HepG2 (cell line): ENCODE measurements around the gene UCP1. TPM values are rescaled to one million over a fixed set of nuclear protein-coding genes. Genes with fewer than 3 reads are reported as not detected.

Experiments used
- ATAC-seq: fragments of 200-7000 bp; cut with Tn5 transposase; 3 replicates; pipeline ENCODE4 v1.9.1; 2020; ENCODE audit warnings: mild to moderate bottlenecking, moderate library complexity
- BruUV-seq: library from RNA; stranded (reverse); fragments of 400-500 nt; replicated peaks from 2 replicates; lab custom pipeline; 2021; lab: Mats Ljungman, UMichigan
- CTCF ChIA-PET: fragments of 300-600 bp; formaldehyde crosslinking; extraction: SDS; loops from one replicate; lab custom pipeline; 2021; ENCODE audit warnings: low total read pairs, inconsistent platforms, low intra/inter-chr PET ratio; lab: Yijun Ruan, JAX
- POLR2A ChIA-PET: fragments of 350-600 bp; sonication (Branson Sonifier 250); formaldehyde crosslinking; loops from one replicate; lab custom pipeline; 2020; ENCODE audit warnings: antibody characterized with exemption, inconsistent platforms; lab: Yijun Ruan, JAX
- DNase-seq: peaks from one replicate; pipeline ENCODE4 v3.0.0-alpha.2; 2015; ENCODE audit warnings: low spot score
- FAIRE-seq: peaks from 3 replicates; lab custom pipeline; 2011; peaks lifted over from hg19 to GRCh38; lab: Jason Lieb, UNC
- H2AFZ ChIP-seq: one replicate; pipeline ENCODE4 v1.6.1; 2011; ENCODE audit warnings: low read length, inconsistent platforms
- H3K27ac ChIP-seq: fragments of 300-600 bp; 3 replicates; pipeline ENCODE4 v1.8.0; 2011; ENCODE audit warnings: mixed run types, mild to moderate bottlenecking, mixed read lengths, low read length, inconsistent platforms; ENCODE audit not compliant: insufficient read depth; ENCODE audit errors: extremely low read length
- H3K27me3 ChIP-seq, 2 experiments: fragments of 200-600 bp in 1 of 2; 2 replicates in 1 of 2; 3 replicates in 1 of 2; pipeline versions ENCODE4 v1.6.0 to v1.8.0; 2011; ENCODE audit warnings: low read length in 2 of 2, mild to moderate bottlenecking in 2 of 2, moderate library complexity in 2 of 2, inconsistent platforms in 1 of 2; ENCODE audit not compliant: insufficient read depth in 2 of 2, control insufficient read depth in 1 of 2
- H3K36me3 ChIP-seq, 2 experiments: fragments of 200-600 bp in 1 of 2; replicated peaks in 1 of 2; 2 replicates in 1 of 2; 3 replicates in 1 of 2; pipeline versions ENCODE4 v1.5.1 to v1.8.0; 2011; ENCODE audit warnings: low read length in 2 of 2, inconsistent platforms in 1 of 2; ENCODE audit not compliant: insufficient read depth in 2 of 2, control insufficient read depth in 1 of 2
- H3K4me1 ChIP-seq: 2 replicates; pipeline ENCODE4 v1.5.1; 2012; ENCODE audit warnings: low read length, inconsistent platforms; ENCODE audit not compliant: insufficient read depth
- H3K4me2 ChIP-seq: 2 replicates; pipeline ENCODE4 v1.6.0; 2011; ENCODE audit warnings: low read depth, low read length, inconsistent platforms
- H3K4me3 ChIP-seq, 3 experiments: fragments of 200-600 bp in 1 of 3; sonication (generic), shearing (Covaris generic) in 1 of 3; replicated peaks in 1 of 3; 2 replicates each; pipeline ENCODE4 v1.5.1; 2011 to 2016; ENCODE audit warnings: low read length in 3 of 3, inconsistent platforms in 2 of 3, low read depth in 2 of 3, mild to moderate bottlenecking in 2 of 3, control low read depth in 1 of 3, mixed read lengths in 1 of 3; ENCODE audit not compliant: insufficient read depth in 1 of 3
- H3K79me2 ChIP-seq: one replicate; pipeline ENCODE4 v1.6.1; 2011; ENCODE audit warnings: low read length, inconsistent platforms; ENCODE audit not compliant: insufficient read depth
- H3K9ac ChIP-seq: 2 replicates; pipeline ENCODE4 v1.6.0; 2011; ENCODE audit warnings: mild to moderate bottlenecking, low read depth, low read length, inconsistent platforms; ENCODE audit not compliant: insufficient read depth
- H3K9me3 ChIP-seq: 2 replicates; pipeline ENCODE4 v1.5.1; 2012; ENCODE audit warnings: mild to moderate bottlenecking, low read length
- H4K20me1 ChIP-seq: 2 replicates; pipeline ENCODE4 v1.6.0; 2011; ENCODE audit warnings: inconsistent platforms, mild to moderate bottlenecking, low read length, moderate library complexity; ENCODE audit not compliant: insufficient read depth
- ATRX ChIP-seq: sonication (generic); formaldehyde crosslinking; IDR thresholded peaks from 2 replicates; pipeline ENCODE4 v1.4.0; 2020; ENCODE audit warnings: missing genetic modification reagents, borderline replicate concordance
- BCL6 ChIP-seq: IDR thresholded peaks from 2 replicates; pipeline ENCODE4 v1.6.1; 2016; ENCODE audit warnings: missing genetic modification reagents, missing compliant biosample characterization
- FOXO1 ChIP-seq: sonication (generic); formaldehyde crosslinking; IDR thresholded peaks from 2 replicates; pipeline ENCODE4 v1.4.0; 2020; ENCODE audit warnings: missing genetic modification reagents
- GATA4 ChIP-seq: sonication (generic); IDR thresholded peaks from 2 replicates; pipeline ENCODE4 v1.6.1; 2016; ENCODE audit warnings: antibody characterized with exemption, low read depth, borderline replicate concordance
- IRX3 ChIP-seq: sonication (generic); formaldehyde crosslinking; IDR thresholded peaks from 2 replicates; pipeline ENCODE4 v1.8.1; 2023; ENCODE audit warnings: mild to moderate bottlenecking, low read depth, missing genetic modification reagents, borderline replicate concordance
- KDM6A ChIP-seq: IDR thresholded peaks from 2 replicates; pipeline ENCODE4 v1.6.1; 2016; ENCODE audit warnings: low read depth
- NR2F6 ChIP-seq, 2 experiments: IDR thresholded peaks; 2 replicates each; pipeline ENCODE4 v1.6.1; 2016; ENCODE audit warnings: antibody characterized with exemption in 1 of 2, mild to moderate bottlenecking in 1 of 2
- ZEB1 ChIP-seq: IDR thresholded peaks from 2 replicates; pipeline ENCODE4 v1.6.1; 2012; ENCODE audit warnings: mild to moderate bottlenecking, low read depth, inconsistent platforms; ENCODE audit not compliant: insufficient replicate concordance
- WGBS: methylation state at CpG from one replicate; pipeline ENCODE4 v1.1.6; 2017; ENCODE audit warnings: low lambda C conversion rate; 5-methylcytosine and 5-hydroxymethylcytosine counted together
- in situ Hi-C: cut with HindIII; loops from 2 replicates; pipeline ENCODE4 v1.10.0; 2017; ENCODE audit warnings: low pct_unique_long_range_greater_than_20kb; ENCODE audit not compliant: extremely low pct_ligation_motif_present
- intact Hi-C: fragments of 100-400 bp; cut with micrococcal nuclease; formaldehyde crosslinking; loops from one replicate; pipeline ENCODE4 v1.10.0; 2022; ENCODE audit not compliant: unreplicated experiment
- polyA plus RNA-seq, 8 experiments: library from polyadenylated mRNA; depleted of rRNA in 3 of 8; stranded (reverse) in 7 of 8; unstranded in 1 of 8; fragments of >200 nt; fragmentation: Illumina TruSeq in 4 of 8; extraction: Trizol in 4 of 8; gene quantifications; 2 replicates each; pipeline versions ENCODE4 v1.2.1 to v1.2.3, GENCODE V29; 2011 to 2016; ENCODE audit warnings: low read depth in 4 of 8, missing spikeins in 1 of 8, mixed read lengths in 1 of 8; ENCODE audit not compliant: insufficient read depth in 1 of 8
- total RNA-seq, 5 experiments: library from RNA; depleted of rRNA; stranded (reverse); fragments of >200 nt; fragmentation: Illumina TruSeq; extraction: Trizol; gene quantifications; 2 replicates each; pipeline ENCODE4 v1.2.3, GENCODE V29; 2016; ENCODE audit warnings: low read depth in 1 of 5
- TF ChIP-seq, protein P1 (sequence below): sonication (generic); formaldehyde crosslinking; IDR thresholded peaks from 2 replicates; pipeline ENCODE4 v1.5.0; 2020; ENCODE audit warnings: mild to moderate bottlenecking, missing genetic modification reagents
- TF ChIP-seq, protein P2 (sequence below): sonication (generic); formaldehyde crosslinking; IDR thresholded peaks from 2 replicates; pipeline ENCODE4 v1.4.0; 2020; ENCODE audit warnings: mild to moderate bottlenecking, low read depth, missing genetic modification reagents
- TF ChIP-seq, protein P3 (sequence below): IDR thresholded peaks from 2 replicates; pipeline ENCODE4 v1.6.1; 2016; ENCODE audit warnings: mild to moderate bottlenecking

UCP1 gene
- total and polyA plus RNA-seq, 2 of the 13 experiments (the other 11 are each of a cell fraction or from before 2014, with no cell fraction given) = 0.11 TPM

DNA sequence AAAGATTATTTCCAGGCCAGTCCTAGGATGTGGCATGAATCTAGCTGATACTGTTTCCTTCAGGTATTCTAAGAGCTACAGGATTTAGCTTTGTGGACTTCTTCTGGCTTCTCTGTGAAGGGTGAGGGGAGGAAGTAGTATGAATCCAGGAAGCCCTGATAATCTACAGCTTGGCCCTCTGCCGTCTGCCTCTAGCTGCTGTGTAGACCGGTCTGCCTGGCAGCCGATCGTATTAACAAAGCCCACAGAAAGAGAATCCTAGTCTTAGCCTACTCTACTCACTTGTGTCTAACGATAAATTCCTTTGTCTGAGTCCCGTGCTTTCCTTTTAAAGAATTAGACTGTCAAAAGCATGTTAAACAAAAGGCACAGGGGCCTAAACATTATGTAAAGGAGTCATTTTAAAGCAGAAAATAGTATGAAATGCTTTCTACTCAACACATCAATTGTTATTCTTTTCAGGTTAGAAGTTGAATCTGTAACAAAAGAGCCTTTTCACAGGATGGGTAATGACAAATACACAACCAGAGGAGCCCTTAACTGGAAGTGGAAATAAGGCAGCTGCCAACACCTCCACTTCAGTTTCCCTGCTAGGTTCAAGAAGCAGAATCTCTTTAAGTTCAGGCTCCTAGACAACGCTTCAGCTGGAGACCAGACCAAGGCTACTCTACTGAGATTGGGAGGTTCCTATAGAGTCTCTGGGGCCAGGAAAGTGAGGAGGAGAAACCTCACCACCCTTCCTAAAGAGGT, 48.9 kb upstream of the UCP1 start:
- Histone ChIP-seq H3K27me3 (no peaks in the 10 kb centered on the region), H3K4me3 (no peak overlapping the region), H3K9ac (no peak overlapping the region), H3K79me2 (no peaks in the 10 kb centered on the region), H3K36me3 (peaks cover 0 to 10% of the 10 kb centered on the region in 2 experiments; a peak in 3 of 5 replicates), H2AFZ (no peak overlapping the region), H4K20me1 (no peaks in the 10 kb centered on the region), H3K4me2 (no peak overlapping the region), H3K9me3 (no peaks in the 10 kb centered on the region), H3K27ac (no peak overlapping the region), H3K4me1 (peaks cover 20% of the 10 kb centered on the region)
- BruUV-seq = no TSS peak
- DNase-seq = no peak
- in situ Hi-C loops (loop anchor here (10.0 kb wide), 1 partner anchor 263 kb away; no protein-coding TSS in a partner anchor), intact Hi-C loops (no loop called here)
- WGBS = 94% methylated on average over 7 of the region's 7 CpGs
- ATAC-seq = no peak; the same call in 1 of the 3 replicates
- no peak for FAIRE-seq
- ChIA-PET CTCF (no interaction called here), POLR2A (no interaction called here)
- TF ChIP-seq, protein P1, sequence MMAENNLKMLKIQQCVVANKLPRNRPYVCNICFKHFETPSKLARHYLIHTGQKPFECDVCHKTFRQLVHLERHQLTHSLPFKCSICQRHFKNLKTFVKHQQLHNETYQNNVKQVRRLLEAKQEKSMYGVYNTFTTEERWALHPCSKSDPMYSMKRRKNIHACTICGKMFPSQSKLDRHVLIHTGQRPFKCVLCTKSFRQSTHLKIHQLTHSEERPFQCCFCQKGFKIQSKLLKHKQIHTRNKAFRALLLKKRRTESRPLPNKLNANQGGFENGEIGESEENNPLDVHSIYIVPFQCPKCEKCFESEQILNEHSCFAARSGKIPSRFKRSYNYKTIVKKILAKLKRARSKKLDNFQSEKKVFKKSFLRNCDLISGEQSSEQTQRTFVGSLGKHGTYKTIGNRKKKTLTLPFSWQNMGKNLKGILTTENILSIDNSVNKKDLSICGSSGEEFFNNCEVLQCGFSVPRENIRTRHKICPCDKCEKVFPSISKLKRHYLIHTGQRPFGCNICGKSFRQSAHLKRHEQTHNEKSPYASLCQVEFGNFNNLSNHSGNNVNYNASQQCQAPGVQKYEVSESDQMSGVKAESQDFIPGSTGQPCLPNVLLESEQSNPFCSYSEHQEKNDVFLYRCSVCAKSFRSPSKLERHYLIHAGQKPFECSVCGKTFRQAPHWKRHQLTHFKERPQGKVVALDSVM = no peak

DNA sequence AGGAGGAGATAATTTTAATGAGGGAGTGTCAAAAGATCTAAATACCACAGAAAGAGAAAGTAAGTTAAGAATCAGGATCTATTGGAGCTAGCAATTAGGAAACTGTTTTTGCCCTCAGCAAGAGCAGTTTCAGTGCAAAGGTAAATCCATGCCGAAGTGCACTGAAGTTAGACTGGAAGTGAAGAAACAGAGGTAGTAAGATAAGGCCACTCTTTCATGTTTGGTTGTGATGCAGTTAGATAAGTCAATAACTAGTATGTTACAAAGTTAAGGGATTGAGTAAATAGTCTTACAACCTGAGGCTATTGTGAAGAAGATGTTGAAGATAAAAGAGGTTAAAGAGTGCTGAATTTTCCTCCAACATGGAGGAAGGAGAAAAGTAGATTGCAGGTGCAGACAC, 46.7 kb upstream of the UCP1 start:
- H2AFZ ChIP-seq = peak overlapping the region; percentile 35
- in situ Hi-C loops = loop anchor here (10.0 kb wide), 1 partner anchor 261 kb away; no protein-coding TSS in a partner anchor
- CTCF ChIA-PET = no interaction called here
- no peaks in the 10 kb centered on the region for H3K36me3 ChIP-seq
- H4K20me1 ChIP-seq = no peaks in the 10 kb centered on the region
- no peaks in the 10 kb centered on the region for H3K27me3 ChIP-seq
- no TSS peak for BruUV-seq
- peaks cover 22% of the 10 kb centered on the region for H3K4me1 ChIP-seq
- no peaks in the 10 kb centered on the region for H3K79me2 ChIP-seq
- peak overlapping the region; percentile 39 for H3K4me2 ChIP-seq
- POLR2A ChIA-PET = no interaction called here
- H3K27ac ChIP-seq = peak overlapping the region; percentile 62
- peak; percentile 70 for DNase-seq
- peak; percentile 68 for FAIRE-seq
- H3K9me3 ChIP-seq = no peaks in the 10 kb centered on the region
- peak overlapping the region; percentile 4; the same call in 1 of the 2 replicates for H3K9ac ChIP-seq
- H3K4me3 ChIP-seq = no peak overlapping the region; a peak in 1 of 6 replicates
- 0% methylated on average over 1 of the region's 1 CpG for WGBS
- ATAC-seq = peak; percentile 76
- intact Hi-C loops = no loop called here
- TF ChIP-seq GATA4 = peak; percentile 61; the same call in 1 of the 2 replicates
- 0 out of 2 replicates have a peak, but pooled peaks have one; percentile 14 for TF ChIP-seq FOXO1 (CRISPR knock-in tag)
- no peak for TF ChIP-seq IRX3 (CRISPR knock-in tag)
- TF ChIP-seq, protein P2, sequence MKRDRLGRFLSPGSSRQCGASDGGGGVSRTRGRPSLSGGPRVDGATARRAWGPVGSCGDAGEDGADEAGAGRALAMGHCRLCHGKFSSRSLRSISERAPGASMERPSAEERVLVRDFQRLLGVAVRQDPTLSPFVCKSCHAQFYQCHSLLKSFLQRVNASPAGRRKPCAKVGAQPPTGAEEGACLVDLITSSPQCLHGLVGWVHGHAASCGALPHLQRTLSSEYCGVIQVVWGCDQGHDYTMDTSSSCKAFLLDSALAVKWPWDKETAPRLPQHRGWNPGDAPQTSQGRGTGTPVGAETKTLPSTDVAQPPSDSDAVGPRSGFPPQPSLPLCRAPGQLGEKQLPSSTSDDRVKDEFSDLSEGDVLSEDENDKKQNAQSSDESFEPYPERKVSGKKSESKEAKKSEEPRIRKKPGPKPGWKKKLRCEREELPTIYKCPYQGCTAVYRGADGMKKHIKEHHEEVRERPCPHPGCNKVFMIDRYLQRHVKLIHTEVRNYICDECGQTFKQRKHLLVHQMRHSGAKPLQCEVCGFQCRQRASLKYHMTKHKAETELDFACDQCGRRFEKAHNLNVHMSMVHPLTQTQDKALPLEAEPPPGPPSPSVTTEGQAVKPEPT = no peak
- TF ChIP-seq ATRX (CRISPR knock-in tag) = no peak
- no peak for TF ChIP-seq ZEB1
- peak; percentile 41; the same call in 1 of the 2 replicates for TF ChIP-seq KDM6A (CRISPR knock-in tag)
- TF ChIP-seq, protein P3, sequence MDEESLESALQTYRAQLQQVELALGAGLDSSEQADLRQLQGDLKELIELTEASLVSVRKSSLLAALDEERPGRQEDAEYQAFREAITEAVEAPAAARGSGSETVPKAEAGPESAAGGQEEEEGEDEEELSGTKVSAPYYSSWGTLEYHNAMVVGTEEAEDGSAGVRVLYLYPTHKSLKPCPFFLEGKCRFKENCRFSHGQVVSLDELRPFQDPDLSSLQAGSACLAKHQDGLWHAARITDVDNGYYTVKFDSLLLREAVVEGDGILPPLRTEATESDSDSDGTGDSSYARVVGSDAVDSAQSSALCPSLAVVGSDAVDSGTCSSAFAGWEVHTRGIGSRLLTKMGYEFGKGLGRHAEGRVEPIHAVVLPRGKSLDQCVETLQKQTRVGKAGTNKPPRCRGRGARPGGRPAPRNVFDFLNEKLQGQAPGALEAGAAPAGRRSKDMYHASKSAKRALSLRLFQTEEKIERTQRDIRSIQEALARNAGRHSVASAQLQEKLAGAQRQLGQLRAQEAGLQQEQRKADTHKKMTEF (CRISPR knock-in tag) = 0 out of 2 replicates have a peak, but pooled peaks have one; percentile 23
- peak; percentile 48 for TF ChIP-seq BCL6 (CRISPR knock-in tag)
- TF ChIP-seq NR2F6 (IDR thresholded peaks at IDR 0.05) = peak; percentile 23; the same call in 1 of the 2 replicates
- TF ChIP-seq NR2F6 (CRISPR knock-in tag; IDR thresholded peaks at IDR 0.05) = no peak
